ENCODE results near the gene PRR27.
"Not testable (repeated sequence)": the region's sequence is repeated elsewhere in the genome, so short reads cannot be mapped to it uniquely, and the experiment has no call there.

PRR27 gene

GRCh38 chr4:70212752-70213151 lies 58.7 kb downstream of the PRR27 start:
- DNase-seq = not testable (repeated sequence)

All from NCI-H82 (cell line).